GM12892 (cell line): Measurements from ENCODE around the gene NRL.

Experiments
- POLR2A ChIP-seq: IDR thresholded peaks from 2 replicates; pipeline ENCODE4 v1.6.1; 2011; ENCODE audit warnings: low read depth, low read length, control low read depth
- POLR2AphosphoS5 ChIP-seq: IDR thresholded peaks from 2 replicates; pipeline ENCODE4 v1.6.1; 2011; ENCODE audit warnings: low read depth, low read length, control low read depth
- TAF1 ChIP-seq: IDR thresholded peaks from 2 replicates; pipeline ENCODE4 v1.6.1; 2011; ENCODE audit warnings: low read depth, mild to moderate bottlenecking, control low read depth, low read length, borderline replicate concordance

GRCh38 chr14:24129410-24129998, 14.8 kb upstream of the NRL start:
- no peak for TF ChIP-seq POLR2AphosphoS5
- TF ChIP-seq POLR2A = no peak
- no peak for TF ChIP-seq TAF1
